Hepatocyte (in vitro differentiated cells): ENCODE results near the gene TMC2.

Source experiments
- CTCF ChIP-seq: fragments of 200-600 bp; sonication (generic); IDR thresholded peaks from 2 replicates; pipeline ENCODE4 v1.5.1; 2016; ENCODE audit warnings: antibody characterized with exemption, mild to moderate bottlenecking; ENCODE audit not compliant: poor library complexity
- EZH2 ChIP-seq: fragments of 200-600 bp; sonication (generic); IDR thresholded peaks from 2 replicates; pipeline ENCODE4 v1.6.1; 2016; ENCODE audit warnings: antibody characterized with exemption, mild to moderate bottlenecking, borderline replicate concordance
- EZH2phosphoT487 ChIP-seq: fragments of 200-600 bp; sonication (generic); IDR thresholded peaks from one replicate; pipeline ENCODE4 v1.6.1; 2018; ENCODE audit warnings: antibody characterized with exemption, mild to moderate bottlenecking, low read depth, moderate library complexity; ENCODE audit not compliant: unreplicated experiment, severe bottlenecking

GRCh38 chr20:2610941-2611720 is 74.8 kb downstream of the TMC2 start:
- TF ChIP-seq CTCF, result no peak
- TF ChIP-seq EZH2, result no peak
- TF ChIP-seq EZH2phosphoT487, result no peak
